Measurements from ENCODE around the gene PLXNA2.

PLXNA2 gene

GRCh38 chr1:208273386-208274017 is 29.3 kb upstream of the PLXNA2 start:
- H3K9me3 Mint-ChIP-seq, result no peaks in the 10 kb centered on the region
- H3K4me3 Mint-ChIP-seq, result no peak overlapping the region

GRCh38 chr1:208272713-208273112 is 28.5 kb upstream of the PLXNA2 start:
- Mint-ChIP-seq H3K4me1 (ENCODE audit: low read depth) (no peaks in the 10 kb centered on the region), H3K27me3 (ENCODE audit: low read depth) (peaks cover 23% of the 10 kb centered on the region), H3K9me3 (no peaks in the 10 kb centered on the region), H3K36me3 (ENCODE audit: low read depth) (no peaks in the 10 kb centered on the region), H3K27ac (no peak overlapping the region), H3K4me3 (no peak overlapping the region)
- no peak for DNase-seq (ENCODE audit: low spot score)

More at GRCh38 chr1:208273386-208274017, 29.3 kb upstream of the PLXNA2 start:
- DNase-seq (ENCODE audit: low spot score), result no peak
- no peaks in the 10 kb centered on the region for H3K36me3 Mint-ChIP-seq (ENCODE audit: low read depth)
- no peaks in the 10 kb centered on the region for H3K4me1 Mint-ChIP-seq (ENCODE audit: low read depth)
- H3K27ac Mint-ChIP-seq, result no peak overlapping the region
- H3K27me3 Mint-ChIP-seq (ENCODE audit: low read depth), result peaks cover 26% of the 10 kb centered on the region

GRCh38 chr1:208272311-208272710 is 28.1 kb upstream of the PLXNA2 start:
- H3K27me3 Mint-ChIP-seq (ENCODE audit: low read depth), result peaks cover 19% of the 10 kb centered on the region
- no peaks in the 10 kb centered on the region for H3K4me1 Mint-ChIP-seq (ENCODE audit: low read depth)
- H3K9me3 Mint-ChIP-seq, result no peaks in the 10 kb centered on the region
- no peak overlapping the region for H3K27ac Mint-ChIP-seq
- no peaks in the 10 kb centered on the region for H3K36me3 Mint-ChIP-seq (ENCODE audit: low read depth)
- H3K4me3 Mint-ChIP-seq, result no peak overlapping the region
- no peak for DNase-seq (ENCODE audit: low spot score)

GRCh38 chr1:208271236-208271635 is 27.1 kb upstream of the PLXNA2 start:
- Mint-ChIP-seq H3K4me1 (ENCODE audit: low read depth) (no peaks in the 10 kb centered on the region), H3K36me3 (ENCODE audit: low read depth) (no peaks in the 10 kb centered on the region), H3K4me3 (no peak overlapping the region), H3K27me3 (ENCODE audit: low read depth) (peaks cover 12% of the 10 kb centered on the region), H3K9me3 (no peaks in the 10 kb centered on the region), H3K27ac (no peak overlapping the region)
- DNase-seq (ENCODE audit: low spot score), result no peak

- Mint-ChIP-seq H3K27ac (no peak overlapping the region), H3K36me3 (ENCODE audit: low read depth) (no peaks in the 10 kb centered on the region)
Observed at GRCh38 chr1:208270651-208271141, 26.5 kb upstream of the PLXNA2 start.

GRCh38 chr1:208269338-208269666 is 25.1 kb upstream of the PLXNA2 start:
- no peaks in the 10 kb centered on the region for H3K4me1 Mint-ChIP-seq (ENCODE audit: low read depth)
- H3K9me3 Mint-ChIP-seq, result no peaks in the 10 kb centered on the region
- no peaks in the 10 kb centered on the region for H3K36me3 Mint-ChIP-seq (ENCODE audit: low read depth)
- H3K27ac Mint-ChIP-seq, result no peak overlapping the region
- H3K27me3 Mint-ChIP-seq (ENCODE audit: low read depth), result peaks cover 11% of the 10 kb centered on the region
- H3K4me3 Mint-ChIP-seq, result no peak overlapping the region
- DNase-seq (ENCODE audit: low spot score), result no peak

More at GRCh38 chr1:208270651-208271141, 26.5 kb upstream of the PLXNA2 start:
- no peak for DNase-seq (ENCODE audit: low spot score)
- H3K4me3 Mint-ChIP-seq, result no peak overlapping the region
- H3K9me3 Mint-ChIP-seq, result no peaks in the 10 kb centered on the region
- H3K27me3 Mint-ChIP-seq (ENCODE audit: low read depth), result peaks cover 11% of the 10 kb centered on the region
- no peaks in the 10 kb centered on the region for H3K4me1 Mint-ChIP-seq (ENCODE audit: low read depth)

- Mint-ChIP-seq H3K4me3 (no peak overlapping the region), H3K27ac (no peak overlapping the region), H3K27me3 (ENCODE audit: low read depth) (peaks cover 11% of the 10 kb centered on the region), H3K36me3 (ENCODE audit: low read depth) (no peaks in the 10 kb centered on the region), H3K4me1 (ENCODE audit: low read depth) (no peaks in the 10 kb centered on the region), H3K9me3 (no peaks in the 10 kb centered on the region)
- no peak for DNase-seq (ENCODE audit: low spot score)
Observed at GRCh38 chr1:208268541-208269337, 24.6 kb upstream of the PLXNA2 start.

GRCh38 chr1:208265525-208265924 is 21.3 kb upstream of the PLXNA2 start:
- Mint-ChIP-seq H3K4me3 (no peak overlapping the region), H3K27me3 (ENCODE audit: low read depth) (peaks cover 9% of the 10 kb centered on the region), H3K9me3 (no peaks in the 10 kb centered on the region), H3K4me1 (ENCODE audit: low read depth) (no peaks in the 10 kb centered on the region), H3K27ac (no peak overlapping the region), H3K36me3 (ENCODE audit: low read depth) (no peaks in the 10 kb centered on the region)
- no peak for DNase-seq (ENCODE audit: low spot score)

- DNase-seq (ENCODE audit: low spot score), result no peak
- Mint-ChIP-seq H3K9me3 (no peaks in the 10 kb centered on the region), H3K27me3 (ENCODE audit: low read depth) (peaks cover 7% of the 10 kb centered on the region), H3K36me3 (ENCODE audit: low read depth) (no peaks in the 10 kb centered on the region), H3K4me1 (ENCODE audit: low read depth) (no peaks in the 10 kb centered on the region), H3K4me3 (no peak overlapping the region), H3K27ac (no peak overlapping the region)
Observed at GRCh38 chr1:208265122-208265469, 20.9 kb upstream of the PLXNA2 start.

GRCh38 chr1:208264469-208265121 is 20.4 kb upstream of the PLXNA2 start:
- Mint-ChIP-seq H3K9me3 (no peaks in the 10 kb centered on the region), H3K27ac (no peak overlapping the region)

GRCh38 chr1:208261874-208262273 is 17.7 kb upstream of the PLXNA2 start:
- H3K27ac Mint-ChIP-seq, result no peak overlapping the region
- H3K36me3 Mint-ChIP-seq (ENCODE audit: low read depth), result no peaks in the 10 kb centered on the region
- H3K27me3 Mint-ChIP-seq (ENCODE audit: low read depth), result peaks cover 7% of the 10 kb centered on the region
- H3K4me3 Mint-ChIP-seq, result no peak overlapping the region
- H3K4me1 Mint-ChIP-seq (ENCODE audit: low read depth), result no peaks in the 10 kb centered on the region
- no peak for DNase-seq (ENCODE audit: low spot score)
- H3K9me3 Mint-ChIP-seq, result no peaks in the 10 kb centered on the region

More at GRCh38 chr1:208264469-208265121, 20.4 kb upstream of the PLXNA2 start:
- no peaks in the 10 kb centered on the region for H3K36me3 Mint-ChIP-seq (ENCODE audit: low read depth)
- no peaks in the 10 kb centered on the region for H3K4me1 Mint-ChIP-seq (ENCODE audit: low read depth)
- DNase-seq (ENCODE audit: low spot score), result no peak
- H3K27me3 Mint-ChIP-seq (ENCODE audit: low read depth), result peaks cover 7% of the 10 kb centered on the region
- H3K4me3 Mint-ChIP-seq, result no peak overlapping the region

- Mint-ChIP-seq H3K9me3 (no peaks in the 10 kb centered on the region), H3K4me3 (no peak overlapping the region), H3K4me1 (ENCODE audit: low read depth) (no peaks in the 10 kb centered on the region), H3K27me3 (ENCODE audit: low read depth) (peaks cover 7% of the 10 kb centered on the region), H3K36me3 (ENCODE audit: low read depth) (no peaks in the 10 kb centered on the region), H3K27ac (no peak overlapping the region)
- no peak for DNase-seq (ENCODE audit: low spot score)
Observed at GRCh38 chr1:208258277-208258676, 14.1 kb upstream of the PLXNA2 start.

GRCh38 chr1:208257351-208257750 is 13.2 kb upstream of the PLXNA2 start:
- Mint-ChIP-seq H3K36me3 (ENCODE audit: low read depth) (no peaks in the 10 kb centered on the region), H3K4me3 (no peak overlapping the region), H3K27ac (no peak overlapping the region), H3K27me3 (ENCODE audit: low read depth) (peaks cover 8% of the 10 kb centered on the region), H3K4me1 (ENCODE audit: low read depth) (no peaks in the 10 kb centered on the region), H3K9me3 (no peaks in the 10 kb centered on the region)
- DNase-seq (ENCODE audit: low spot score), result no peak

GRCh38 chr1:208256556-208256955 is 12.4 kb upstream of the PLXNA2 start:
- peaks cover 8% of the 10 kb centered on the region for H3K27me3 Mint-ChIP-seq (ENCODE audit: low read depth)
- H3K4me3 Mint-ChIP-seq, result no peak overlapping the region
- DNase-seq (ENCODE audit: low spot score), result no peak
- H3K27ac Mint-ChIP-seq, result no peak overlapping the region
- no peaks in the 10 kb centered on the region for H3K36me3 Mint-ChIP-seq (ENCODE audit: low read depth)
- H3K9me3 Mint-ChIP-seq, result no peaks in the 10 kb centered on the region
- H3K4me1 Mint-ChIP-seq (ENCODE audit: low read depth), result no peaks in the 10 kb centered on the region
